Measurements from ENCODE around the gene GSG1L2. TPM values are rescaled to one million over a fixed set of nuclear protein-coding genes. Genes with fewer than 3 reads are reported as not detected.
"Not testable (repeated sequence)": the region's sequence is repeated elsewhere in the genome, so short reads cannot be mapped to it uniquely, and the experiment has no call there.

Gene GSG1L2
- polyA plus RNA-seq, 4 donors = not detected

GRCh38 chr17:9790889-9791876 is 30.7 kb downstream of the GSG1L2 start, which contains the start of gene DHRS7C:
TSS of gene DHRS7C (minus strand) at chr17:9791592. CDS start at chr17:9791284, 308 bp downstream.
- no peak for DNase-seq (ENCODE audit: low read depth in 4 of 4, low spot score in 2 of 4)

DNA sequence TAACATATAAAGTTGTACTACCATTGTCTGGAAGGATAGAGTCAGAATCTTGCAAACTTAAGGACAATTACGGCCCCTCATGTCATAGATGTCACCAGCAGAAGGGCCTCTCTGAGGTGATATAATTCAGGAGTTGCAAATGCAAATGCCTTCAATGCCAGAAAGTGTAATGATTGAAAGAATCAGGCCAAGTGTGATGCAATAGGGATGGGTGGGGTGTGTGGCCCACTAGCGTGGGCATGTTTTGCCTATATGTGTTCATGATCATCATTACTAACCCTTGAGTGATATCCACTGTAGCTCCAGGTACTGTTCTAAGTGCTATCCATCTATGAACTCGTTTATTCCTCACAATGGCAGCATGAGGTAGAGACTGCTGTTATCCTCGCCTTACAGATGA is 31.6 kb downstream of the GSG1L2 start:
- no peak for DNase-seq (ENCODE audit: low read depth in 4 of 4, low spot score in 2 of 4)

DNA sequence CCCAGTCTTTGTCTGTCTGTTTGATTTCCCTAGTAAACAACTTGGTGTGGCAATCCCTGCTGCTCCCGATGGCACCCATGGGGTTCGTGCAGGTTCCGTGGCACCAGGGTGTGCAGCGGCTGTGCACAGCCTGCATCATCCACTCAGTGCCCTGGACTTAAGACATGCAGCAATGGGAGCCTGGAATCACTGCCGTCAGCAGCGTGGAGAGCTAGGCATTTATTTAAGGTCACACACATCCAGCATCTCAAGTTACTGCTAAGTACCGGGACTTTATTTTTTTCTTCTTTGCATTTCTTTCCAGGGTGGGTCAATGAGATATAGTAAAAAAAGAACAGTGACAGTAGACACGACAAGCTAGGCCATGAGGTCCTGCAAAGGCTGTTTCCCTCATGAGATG is 33.3 kb downstream of the GSG1L2 start:
- DNase-seq (ENCODE audit: low read depth in 4 of 4, low spot score in 2 of 4) = no peak

DNA sequence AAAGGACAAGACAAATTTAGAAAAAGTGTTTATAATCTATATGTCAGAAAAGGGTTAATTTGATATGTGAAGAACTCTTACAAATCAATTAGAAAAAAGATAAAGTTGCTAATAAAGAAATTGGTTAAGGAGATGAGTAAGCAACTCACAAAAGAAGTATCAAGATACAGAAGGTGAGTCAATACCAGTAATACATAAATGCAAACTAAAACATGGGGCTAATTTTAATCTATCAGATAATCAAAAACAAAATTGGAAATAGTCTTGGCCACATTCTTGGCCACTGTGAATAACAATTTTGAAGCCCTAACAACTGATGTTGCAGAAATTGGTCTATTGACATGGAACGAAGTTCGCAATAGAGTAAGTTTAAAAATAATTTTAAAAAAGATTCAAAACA is 37.3 kb downstream of the GSG1L2 start:
- no peak for DNase-seq (ENCODE audit: low read depth in 4 of 4, low spot score in 2 of 4)

DNA sequence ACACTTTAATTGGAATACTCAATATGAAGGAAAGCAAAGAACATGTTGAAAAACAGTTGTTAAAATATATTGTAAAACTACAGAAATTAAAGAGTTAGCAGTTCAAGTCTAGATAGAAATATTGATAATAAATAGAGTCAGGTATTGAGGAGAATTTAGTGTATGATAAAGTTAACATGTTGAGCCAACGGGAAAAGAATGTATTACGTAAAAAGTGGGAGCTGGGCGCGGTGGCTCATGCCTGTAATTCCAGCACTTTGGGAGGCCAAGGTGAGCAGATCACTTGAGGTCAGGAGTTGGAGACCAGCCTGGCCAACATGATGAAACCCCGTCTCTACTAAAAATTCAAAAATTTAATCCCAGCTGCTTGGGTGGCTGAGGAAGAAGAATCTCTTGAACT is 38.4 kb downstream of the GSG1L2 start:
- DNase-seq (ENCODE audit: low read depth in 4 of 4, low spot score in 2 of 4) = not testable (repeated sequence)

DNA sequence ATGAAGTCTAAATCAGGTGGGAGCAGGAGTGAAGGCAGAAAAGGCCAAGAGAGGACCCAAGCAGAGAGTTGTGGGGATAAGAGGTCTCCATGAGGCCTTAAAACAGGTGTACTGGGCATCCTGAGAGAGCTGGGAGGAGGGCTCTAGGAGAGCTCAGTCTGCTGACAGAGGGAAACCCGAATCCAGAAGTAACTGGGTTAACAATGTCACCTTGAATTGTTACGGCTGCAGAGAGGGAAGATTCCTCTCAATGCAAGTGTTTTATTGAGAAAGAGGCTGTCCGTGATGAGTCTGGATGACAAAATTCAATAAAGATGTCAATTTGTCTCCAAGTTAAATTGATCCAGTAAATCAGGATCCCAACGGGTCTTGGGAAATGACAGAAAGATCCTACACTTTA is 38.8 kb downstream of the GSG1L2 start:
- DNase-seq (ENCODE audit: low read depth in 4 of 4, low spot score in 2 of 4) = no peak

GRCh38 chr17:9780552-9780951 is 41.3 kb downstream of the GSG1L2 start:
- no peak for DNase-seq (ENCODE audit: low read depth in 4 of 4, low spot score in 2 of 4)

GRCh38 chr17:9776911-9777310 is 45.0 kb downstream of the GSG1L2 start:
- DNase-seq (ENCODE audit: low read depth in 4 of 4, low spot score in 2 of 4) = no peak

GRCh38 chr17:9772658-9773057 is 49.2 kb downstream of the GSG1L2 start:
- no peak for DNase-seq (ENCODE audit: low read depth in 4 of 4, low spot score in 2 of 4)

- DNase-seq (ENCODE audit: low read depth in 4 of 4, low spot score in 2 of 4) = no peak
These were observed 50.4 kb downstream of the GSG1L2 start for GRCh38 chr17:9771465-9771864.

- no peak for DNase-seq (ENCODE audit: low read depth in 4 of 4, low spot score in 2 of 4)
These were observed 52.7 kb downstream of the GSG1L2 start for GRCh38 chr17:9769036-9769695.

GRCh38 chr17:9768381-9768934 is 53.4 kb downstream of the GSG1L2 start:
- DNase-seq (ENCODE audit: low read depth in 4 of 4, low spot score in 2 of 4) = no peak

- no peak for DNase-seq (ENCODE audit: low read depth in 4 of 4, low spot score in 2 of 4)
These were observed 54.4 kb downstream of the GSG1L2 start for GRCh38 chr17:9767432-9767991.

DNA sequence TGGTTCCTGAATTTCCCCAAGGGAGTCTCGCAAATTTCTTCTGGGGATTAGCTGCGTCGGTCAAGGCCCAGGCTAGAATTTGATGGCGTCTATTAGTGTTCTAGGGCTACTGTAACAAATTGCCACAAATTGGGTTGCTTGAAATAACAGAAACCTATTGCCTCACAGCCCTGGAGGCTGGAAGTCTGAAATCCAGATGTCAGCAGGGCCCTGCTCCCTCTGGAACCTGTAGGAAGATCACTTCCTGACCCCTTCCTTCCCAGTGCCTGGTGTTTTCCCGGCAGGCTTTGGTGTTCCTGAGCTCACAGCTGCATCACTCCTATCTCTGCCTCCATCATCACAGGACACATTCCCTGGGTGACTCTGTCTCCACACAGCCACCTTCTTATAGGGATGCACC is 54.9 kb downstream of the GSG1L2 start:
- no peak for DNase-seq (ENCODE audit: low read depth in 4 of 4, low spot score in 2 of 4)

- no peak for DNase-seq (ENCODE audit: low read depth in 4 of 4, low spot score in 2 of 4)
These were observed 56.6 kb downstream of the GSG1L2 start for GRCh38 chr17:9765322-9765721.

DNA sequence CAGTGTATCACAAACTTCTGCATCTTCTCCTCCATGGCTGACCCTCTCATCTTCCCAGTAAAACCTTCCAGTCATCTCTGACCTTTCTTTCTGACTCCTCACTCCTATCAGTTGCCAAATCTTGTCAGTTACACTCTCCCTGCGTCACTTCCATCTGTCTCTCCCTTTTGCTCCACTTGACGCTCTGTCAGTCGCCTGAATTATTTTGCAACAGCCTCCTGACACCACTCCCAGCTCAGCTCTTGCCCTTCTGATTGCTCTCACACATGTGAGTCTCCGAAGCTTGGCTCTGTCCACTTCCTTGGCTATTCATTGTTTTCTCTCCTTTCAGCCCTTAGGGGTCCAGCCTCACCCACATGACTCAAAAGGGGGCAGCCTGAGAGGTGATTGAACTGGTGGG is 58.2 kb downstream of the GSG1L2 start:
- DNase-seq (ENCODE audit: low read depth in 4 of 4, low spot score in 2 of 4) = no peak

DNA sequence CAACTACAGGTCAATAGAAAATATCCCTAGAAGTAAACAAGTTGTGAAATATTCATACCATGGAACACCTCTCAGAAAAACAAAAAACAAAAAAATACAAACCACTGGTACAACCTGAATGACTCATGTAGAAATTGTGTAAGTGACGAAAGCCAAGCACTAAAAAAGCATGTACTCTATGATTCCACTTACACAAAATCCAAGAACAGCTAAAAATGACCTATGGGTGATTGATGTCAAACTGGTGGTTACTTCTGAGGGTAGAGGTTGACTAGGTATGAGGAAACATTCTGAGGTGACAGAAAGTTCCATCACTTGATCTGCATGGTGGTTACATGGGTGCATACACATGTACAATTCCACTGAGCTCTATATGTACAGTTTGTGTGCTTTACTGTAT is 61.6 kb downstream of the GSG1L2 start:
- no peak for DNase-seq (ENCODE audit: low read depth in 4 of 4, low spot score in 2 of 4)

GRCh38 chr17:9755083-9755482 is 66.8 kb downstream of the GSG1L2 start:
- DNase-seq (ENCODE audit: low read depth in 4 of 4, low spot score in 2 of 4) = no peak

Measured in left renal cortex interstitium (tissue), 4 donors.